Measurements from ENCODE around the gene ATP5PD.

Gene ATP5PD

GRCh38 chr17:75069783-75070182, 23.0 kb upstream of the ATP5PD start:
- Histone ChIP-seq H3K4me1 (ENCODE audit: insufficient read depth, low read length) (no peaks in the 10 kb centered on the region), H3K27me3 (ENCODE audit: insufficient read depth, low read length) (no peaks in the 10 kb centered on the region), H3K36me3 (ENCODE audit: insufficient read depth, low read length) (peaks cover under 1% of the 10 kb centered on the region), H3K9me3 (ENCODE audit: low read length) (no peaks in the 10 kb centered on the region), H2AFZ (ENCODE audit: low read depth, low read length) (no peak overlapping the region), H3K4me3 (ENCODE audit: low read length) (no peak overlapping the region)

- peaks cover 11% of the 10 kb centered on the region for H3K36me3 ChIP-seq (ENCODE audit: insufficient read depth, low read length)
- H3K27me3 ChIP-seq (ENCODE audit: insufficient read depth, low read length): no peaks in the 10 kb centered on the region
- H3K4me1 ChIP-seq (ENCODE audit: insufficient read depth, low read length): no peaks in the 10 kb centered on the region
- H2AFZ ChIP-seq (ENCODE audit: low read depth, low read length): no peak overlapping the region
- no peak overlapping the region for H3K4me3 ChIP-seq (ENCODE audit: low read length)
- no peaks in the 10 kb centered on the region for H3K9me3 ChIP-seq (ENCODE audit: low read length)
Observed at GRCh38 chr17:75068750-75069149, 22.0 kb upstream of the ATP5PD start.

GRCh38 chr17:75067856-75068255, 21.1 kb upstream of the ATP5PD start:
- no peaks in the 10 kb centered on the region for H3K9me3 ChIP-seq (ENCODE audit: low read length)
- peaks cover 20% of the 10 kb centered on the region for H3K36me3 ChIP-seq (ENCODE audit: insufficient read depth, low read length)
- H2AFZ ChIP-seq (ENCODE audit: low read depth, low read length): no peak overlapping the region
- H3K27me3 ChIP-seq (ENCODE audit: insufficient read depth, low read length): no peaks in the 10 kb centered on the region
- no peaks in the 10 kb centered on the region for H3K4me1 ChIP-seq (ENCODE audit: insufficient read depth, low read length)
- no peak overlapping the region for H3K4me3 ChIP-seq (ENCODE audit: low read length)

GRCh38 chr17:75065562-75066151, 18.9 kb upstream of the ATP5PD start:
- peaks cover 42% of the 10 kb centered on the region for H3K36me3 ChIP-seq (ENCODE audit: insufficient read depth, low read length)

GRCh38 chr17:75064867-75065561, 18.2 kb upstream of the ATP5PD start:
- Histone ChIP-seq H3K4me1 (ENCODE audit: insufficient read depth, low read length) (no peaks in the 10 kb centered on the region), H2AFZ (ENCODE audit: low read depth, low read length) (no peak overlapping the region), H3K36me3 (ENCODE audit: insufficient read depth, low read length) (peaks cover 48% of the 10 kb centered on the region), H3K9me3 (ENCODE audit: low read length) (no peaks in the 10 kb centered on the region), H3K4me3 (ENCODE audit: low read length) (no peak overlapping the region), H3K27me3 (ENCODE audit: insufficient read depth, low read length) (no peaks in the 10 kb centered on the region)

More at GRCh38 chr17:75065562-75066151, 18.9 kb upstream of the ATP5PD start:
- Histone ChIP-seq H3K4me1 (ENCODE audit: insufficient read depth, low read length) (no peaks in the 10 kb centered on the region), H3K27me3 (ENCODE audit: insufficient read depth, low read length) (no peaks in the 10 kb centered on the region), H3K9me3 (ENCODE audit: low read length) (no peaks in the 10 kb centered on the region), H2AFZ (ENCODE audit: low read depth, low read length) (no peak overlapping the region), H3K4me3 (ENCODE audit: low read length) (no peak overlapping the region)

GRCh38 chr17:75064460-75064859, 17.7 kb upstream of the ATP5PD start:
- H3K27me3 ChIP-seq (ENCODE audit: insufficient read depth, low read length): no peaks in the 10 kb centered on the region
- H3K9me3 ChIP-seq (ENCODE audit: low read length): no peaks in the 10 kb centered on the region
- peaks cover 54% of the 10 kb centered on the region for H3K36me3 ChIP-seq (ENCODE audit: insufficient read depth, low read length)
- H3K4me1 ChIP-seq (ENCODE audit: insufficient read depth, low read length): no peaks in the 10 kb centered on the region
- no peak overlapping the region for H3K4me3 ChIP-seq (ENCODE audit: low read length)
- no peak overlapping the region for H2AFZ ChIP-seq (ENCODE audit: low read depth, low read length)

- Histone ChIP-seq H3K4me3 (ENCODE audit: low read length) (no peak overlapping the region), H3K27me3 (ENCODE audit: insufficient read depth, low read length) (no peaks in the 10 kb centered on the region), H3K9me3 (ENCODE audit: low read length) (no peaks in the 10 kb centered on the region), H3K4me1 (ENCODE audit: insufficient read depth, low read length) (no peaks in the 10 kb centered on the region), H3K36me3 (ENCODE audit: insufficient read depth, low read length) (peaks cover 58% of the 10 kb centered on the region), H2AFZ (ENCODE audit: low read depth, low read length) (no peak overlapping the region)
Observed at GRCh38 chr17:75064040-75064439, 17.3 kb upstream of the ATP5PD start.

- H3K36me3 ChIP-seq (ENCODE audit: insufficient read depth, low read length): peaks cover 58% of the 10 kb centered on the region
- no peaks in the 10 kb centered on the region for H3K4me1 ChIP-seq (ENCODE audit: insufficient read depth, low read length)
- no peaks in the 10 kb centered on the region for H3K27me3 ChIP-seq (ENCODE audit: insufficient read depth, low read length)
- no peaks in the 10 kb centered on the region for H3K9me3 ChIP-seq (ENCODE audit: low read length)
- no peak overlapping the region for H3K4me3 ChIP-seq (ENCODE audit: low read length)
- H2AFZ ChIP-seq (ENCODE audit: low read depth, low read length): no peak overlapping the region
Observed at GRCh38 chr17:75063626-75064025, 16.9 kb upstream of the ATP5PD start.

- H3K4me1 ChIP-seq (ENCODE audit: insufficient read depth, low read length): no peaks in the 10 kb centered on the region
- H3K36me3 ChIP-seq (ENCODE audit: insufficient read depth, low read length): peaks cover 58% of the 10 kb centered on the region
- H3K27me3 ChIP-seq (ENCODE audit: insufficient read depth, low read length): no peaks in the 10 kb centered on the region
- no peaks in the 10 kb centered on the region for H3K9me3 ChIP-seq (ENCODE audit: low read length)
- H3K4me3 ChIP-seq (ENCODE audit: low read length): no peak overlapping the region
- no peak overlapping the region for H2AFZ ChIP-seq (ENCODE audit: low read depth, low read length)
Observed at GRCh38 chr17:75063201-75063600, 16.4 kb upstream of the ATP5PD start.

GRCh38 chr17:75061618-75062017, 14.8 kb upstream of the ATP5PD start:
- no peak overlapping the region for H2AFZ ChIP-seq (ENCODE audit: low read depth, low read length)
- no peaks in the 10 kb centered on the region for H3K9me3 ChIP-seq (ENCODE audit: low read length)
- no peaks in the 10 kb centered on the region for H3K27me3 ChIP-seq (ENCODE audit: insufficient read depth, low read length)
- H3K4me1 ChIP-seq (ENCODE audit: insufficient read depth, low read length): no peaks in the 10 kb centered on the region
- peaks cover 61% of the 10 kb centered on the region for H3K36me3 ChIP-seq (ENCODE audit: insufficient read depth, low read length)
- no peak overlapping the region for H3K4me3 ChIP-seq (ENCODE audit: low read length)

GRCh38 chr17:75061055-75061438, 14.3 kb upstream of the ATP5PD start:
- H3K4me1 ChIP-seq (ENCODE audit: insufficient read depth, low read length): no peaks in the 10 kb centered on the region
- no peak overlapping the region for H2AFZ ChIP-seq (ENCODE audit: low read depth, low read length)
- H3K4me3 ChIP-seq (ENCODE audit: low read length): no peak overlapping the region
- H3K27me3 ChIP-seq (ENCODE audit: insufficient read depth, low read length): no peaks in the 10 kb centered on the region
- peaks cover 62% of the 10 kb centered on the region for H3K36me3 ChIP-seq (ENCODE audit: insufficient read depth, low read length)
- H3K9me3 ChIP-seq (ENCODE audit: low read length): no peaks in the 10 kb centered on the region

GRCh38 chr17:75060434-75061054, 13.8 kb upstream of the ATP5PD start:
- Histone ChIP-seq H3K27me3 (ENCODE audit: insufficient read depth, low read length) (no peaks in the 10 kb centered on the region), H3K36me3 (ENCODE audit: insufficient read depth, low read length) (peaks cover 63% of the 10 kb centered on the region), H3K9me3 (ENCODE audit: low read length) (no peaks in the 10 kb centered on the region), H3K4me1 (ENCODE audit: insufficient read depth, low read length) (no peaks in the 10 kb centered on the region), H3K4me3 (ENCODE audit: low read length) (no peak overlapping the region), H2AFZ (ENCODE audit: low read depth, low read length) (no peak overlapping the region)

- no peaks in the 10 kb centered on the region for H3K4me1 ChIP-seq (ENCODE audit: insufficient read depth, low read length)
- no peaks in the 10 kb centered on the region for H3K27me3 ChIP-seq (ENCODE audit: insufficient read depth, low read length)
- no peak overlapping the region for H2AFZ ChIP-seq (ENCODE audit: low read depth, low read length)
- H3K36me3 ChIP-seq (ENCODE audit: insufficient read depth, low read length): peaks cover 69% of the 10 kb centered on the region
- no peak overlapping the region for H3K4me3 ChIP-seq (ENCODE audit: low read length)
- no peaks in the 10 kb centered on the region for H3K9me3 ChIP-seq (ENCODE audit: low read length)
Observed at GRCh38 chr17:75059369-75060345, 12.9 kb upstream of the ATP5PD start.

All from neuron (in vitro differentiated cells).